Hepatocyte (in vitro differentiated cells): ENCODE results near the gene SLC6A8.

Source experiments
- CTCF ChIP-seq: fragments of 200-600 bp; sonication (generic); IDR thresholded peaks from 2 replicates; pipeline ENCODE4 v1.5.1; 2016; ENCODE audit warnings: antibody characterized with exemption, mild to moderate bottlenecking; ENCODE audit not compliant: poor library complexity
- EZH2 ChIP-seq: fragments of 200-600 bp; sonication (generic); IDR thresholded peaks from 2 replicates; pipeline ENCODE4 v1.6.1; 2016; ENCODE audit warnings: antibody characterized with exemption, mild to moderate bottlenecking, borderline replicate concordance

- TF ChIP-seq EZH2 = no peak
- no peak for TF ChIP-seq CTCF
Observed at GRCh38 chrX:153689654-153690465, 2.1 kb downstream of the SLC6A8 start.
